Uterus (tissue), 4 donors: ENCODE data around the gene MYH11. TPM values are rescaled to one million over a fixed set of nuclear protein-coding genes. Genes with fewer than 3 reads are reported as not detected.

Experiments
- DNase-seq, 2 donors: peaks; one replicate each; pipeline ENCODE4 v3.0.0-alpha.2; 2019 to 2020
- H3K27ac ChIP-seq, 2 donors: fragments of 200-600 bp; sonication (generic); 1 replicate in 1 of 2; 2 replicates in 1 of 2; pipeline ENCODE4 v1.5.1; 2016 to 2018
- H3K27me3 ChIP-seq, 2 donors: fragments of 200-600 bp; sonication (generic); one replicate each; pipeline ENCODE4 v1.5.1; 2018 to 2019; ENCODE audit warnings: control low read depth in 1 of 2
- H3K36me3 ChIP-seq, 2 donors: fragments of 200-600 bp; sonication (generic); one replicate each; pipeline ENCODE4 v1.5.1; 2019; ENCODE audit warnings: control low read depth in 1 of 2
- H3K4me1 ChIP-seq, 2 donors: fragments of 200-600 bp; sonication (generic); one replicate each; pipeline ENCODE4 v1.5.1; 2018 to 2019; ENCODE audit warnings: control low read depth in 1 of 2
- H3K4me3 ChIP-seq, 2 donors: fragments of 200-600 bp; sonication (generic); 1 replicate in 1 of 2; 2 replicates in 1 of 2; pipeline ENCODE4 v1.5.1; 2018 to 2019; ENCODE audit warnings: mild to moderate bottlenecking in 1 of 2
- H3K9me3 ChIP-seq, 2 donors: fragments of 200-600 bp; sonication (generic); one replicate each; pipeline ENCODE4 v1.5.1; 2019; ENCODE audit warnings: control low read depth in 1 of 2
- POLR2A ChIP-seq, 2 donors: fragments of 450-650 bp; IDR thresholded peaks; one replicate each; pipeline ENCODE4 v1.6.1; 2016; ENCODE audit warnings: antibody characterized with exemption in 2 of 2, mild to moderate bottlenecking in 1 of 2, moderate library complexity in 1 of 2
- intact Hi-C: fragments of 100-400 bp; cut with DNase I; formaldehyde crosslinking; loops from one replicate; pipeline ENCODE4 v1.15.1; 2023; ENCODE audit warnings: low total_unique reads
- total RNA-seq, 4 donors: library from RNA; depleted of rRNA in 3 of 4; stranded (reverse); fragments of >200 nt in 3 of 4; gene quantifications; one replicate each; pipeline versions ENCODE4 v1.1.0 to v1.2.4, GENCODE V29; 2014 to 2023
- TF ChIP-seq, protein P1 (sequence below), 4 experiments: fragments of 200-600 bp in 2 of 4; fragments of 450-650 bp in 2 of 4; sonication (generic) in 2 of 4; IDR thresholded peaks; one replicate each; pipeline ENCODE4 v1.5.1; 2016 to 2019; ENCODE audit warnings: antibody characterized with exemption in 4 of 4, mild to moderate bottlenecking in 2 of 4, moderate library complexity in 1 of 4
- donor health status: DM: yes; HTN: yes; CAD: no.

Gene MYH11
- total RNA-seq, 4 donors from 2014 or later, result 447 to 1,893 (median 822) TPM

- H3K27me3 ChIP-seq, result no peaks in the 10 kb centered on the region
- H3K4me3 ChIP-seq, result no peak overlapping the region
- H3K9me3 ChIP-seq, result no peaks in the 10 kb centered on the region
- intact Hi-C loops, result no loop called here
- H3K36me3 ChIP-seq, result no peaks in the 10 kb centered on the region
- DNase-seq, result no peak
- TF ChIP-seq POLR2A (IDR thresholded peaks at IDR 0.05), result no peak
- TF ChIP-seq, protein P1, sequence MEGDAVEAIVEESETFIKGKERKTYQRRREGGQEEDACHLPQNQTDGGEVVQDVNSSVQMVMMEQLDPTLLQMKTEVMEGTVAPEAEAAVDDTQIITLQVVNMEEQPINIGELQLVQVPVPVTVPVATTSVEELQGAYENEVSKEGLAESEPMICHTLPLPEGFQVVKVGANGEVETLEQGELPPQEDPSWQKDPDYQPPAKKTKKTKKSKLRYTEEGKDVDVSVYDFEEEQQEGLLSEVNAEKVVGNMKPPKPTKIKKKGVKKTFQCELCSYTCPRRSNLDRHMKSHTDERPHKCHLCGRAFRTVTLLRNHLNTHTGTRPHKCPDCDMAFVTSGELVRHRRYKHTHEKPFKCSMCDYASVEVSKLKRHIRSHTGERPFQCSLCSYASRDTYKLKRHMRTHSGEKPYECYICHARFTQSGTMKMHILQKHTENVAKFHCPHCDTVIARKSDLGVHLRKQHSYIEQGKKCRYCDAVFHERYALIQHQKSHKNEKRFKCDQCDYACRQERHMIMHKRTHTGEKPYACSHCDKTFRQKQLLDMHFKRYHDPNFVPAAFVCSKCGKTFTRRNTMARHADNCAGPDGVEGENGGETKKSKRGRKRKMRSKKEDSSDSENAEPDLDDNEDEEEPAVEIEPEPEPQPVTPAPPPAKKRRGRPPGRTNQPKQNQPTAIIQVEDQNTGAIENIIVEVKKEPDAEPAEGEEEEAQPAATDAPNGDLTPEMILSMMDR (IDR thresholded peaks at IDR 0.05), result no peak
- H3K27ac ChIP-seq, result peak overlapping the region; percentile 75 to 85
- H3K4me1 ChIP-seq, result no peaks in the 10 kb centered on the region
These were observed 19.1 kb downstream of the MYH11 start for GRCh38 chr16:15837761-15838160.

DNA sequence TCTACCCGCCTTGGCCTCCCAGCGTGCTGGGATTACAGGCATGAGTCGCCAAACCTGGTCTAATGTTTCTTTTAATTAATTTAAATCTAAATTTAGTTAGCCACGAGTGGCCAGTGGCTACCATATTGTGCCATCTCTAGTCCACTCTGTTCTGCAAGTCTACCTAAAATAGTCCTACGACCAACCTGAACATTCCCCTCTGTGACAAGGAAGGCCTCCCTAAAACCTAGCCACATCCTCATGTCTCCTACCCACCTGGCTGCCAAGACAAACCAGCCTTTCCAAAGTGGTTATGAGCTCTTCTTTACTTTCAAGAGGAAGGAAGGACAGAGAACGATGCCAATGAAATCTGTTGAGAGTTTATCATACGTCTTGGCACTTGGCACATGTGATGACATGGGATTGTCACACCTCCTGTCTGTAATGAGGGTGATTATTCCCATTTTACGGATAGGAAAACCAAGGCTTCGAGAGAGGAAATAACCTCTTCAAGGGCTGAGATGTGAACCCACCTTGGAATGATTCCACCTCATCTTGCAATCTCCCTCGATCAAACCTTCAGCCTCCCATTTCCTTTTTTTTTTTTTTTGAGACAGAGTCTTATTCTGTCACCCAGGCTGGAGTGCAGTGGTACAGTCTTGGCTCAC is 19.7 kb downstream of the MYH11 start:
- Histone ChIP-seq H3K4me3 (no peak overlapping the region), H3K27ac (peak overlapping the region; percentile 75 to 85), H3K27me3 (no peaks in the 10 kb centered on the region), H3K36me3 (no peaks in the 10 kb centered on the region), H3K9me3 (no peaks in the 10 kb centered on the region), H3K4me1 (peaks cover 0 to 2% of the 10 kb centered on the region in 2 donors)
- intact Hi-C loops, result no loop called here
- no peak for TF ChIP-seq POLR2A (IDR thresholded peaks at IDR 0.05)
- TF ChIP-seq, protein P1 (IDR thresholded peaks at IDR 0.05), result no peak
- DNase-seq, result no peak

DNA sequence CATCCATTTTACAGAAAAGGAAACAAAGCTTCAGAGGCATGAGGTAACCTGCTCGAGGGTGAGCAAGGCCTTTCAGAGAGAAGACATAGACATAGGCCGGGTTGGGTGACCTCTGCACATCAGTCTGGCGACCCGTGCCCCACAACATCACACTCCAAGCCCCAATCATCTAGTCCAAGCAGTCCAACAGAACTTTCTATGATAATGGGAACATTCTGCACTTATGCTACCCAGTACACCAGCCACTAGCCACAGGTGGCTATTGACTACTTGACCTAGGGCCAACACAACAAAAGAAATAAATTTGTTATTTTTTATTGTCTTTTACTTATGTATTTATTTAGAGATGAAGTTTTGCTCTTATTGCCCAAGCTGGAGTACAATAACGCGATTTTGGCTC is 20.8 kb downstream of the MYH11 start:
- Histone ChIP-seq H3K4me1 (peaks cover 0 to 5% of the 10 kb centered on the region in 2 donors), H3K4me3 (no peak overlapping the region), H3K27ac (peak overlapping the region; percentile 75 to 85), H3K27me3 (no peaks in the 10 kb centered on the region), H3K36me3 (no peaks in the 10 kb centered on the region), H3K9me3 (no peaks in the 10 kb centered on the region)
- TF ChIP-seq, protein P1 (IDR thresholded peaks at IDR 0.05), result no peak
- DNase-seq, result no peak
- intact Hi-C loops, result no loop called here

DNA sequence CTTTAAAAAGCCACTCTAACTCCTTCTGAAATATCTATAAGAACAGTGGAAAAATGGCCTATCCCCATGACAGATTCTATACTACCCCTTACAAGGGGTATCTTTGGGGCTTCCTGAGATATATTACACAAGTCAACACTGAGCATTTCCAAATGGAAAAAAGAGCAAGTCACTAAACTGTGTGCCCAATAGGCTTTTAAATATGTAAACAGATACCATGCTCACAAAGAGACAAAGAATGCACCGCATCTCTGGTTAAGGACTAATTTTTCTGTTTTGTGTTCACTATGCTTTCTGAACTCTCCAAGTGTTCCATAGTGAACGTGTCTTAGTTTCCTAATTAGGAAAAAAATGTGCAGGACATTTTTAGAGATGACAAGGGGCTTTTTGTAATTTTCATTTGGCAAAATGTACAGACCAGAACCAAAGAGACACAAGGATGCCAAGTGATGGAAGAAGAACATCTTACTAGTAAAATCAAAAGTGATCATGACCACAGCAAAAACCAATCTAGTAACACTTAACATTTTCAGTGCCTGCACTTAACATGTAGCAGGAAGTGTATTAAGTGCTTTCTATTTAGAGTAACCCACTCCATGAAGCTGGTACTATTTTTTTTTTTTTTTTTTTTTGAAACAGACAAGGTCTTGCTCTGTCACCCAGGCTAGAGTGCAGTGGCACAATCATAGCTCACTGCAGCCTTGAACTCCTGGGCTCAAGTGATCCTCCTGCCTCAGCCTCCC is 21.5 kb downstream of the MYH11 start:
- no peak overlapping the region for H3K4me3 ChIP-seq
- no peaks in the 10 kb centered on the region for H3K9me3 ChIP-seq
- no peaks in the 10 kb centered on the region for H3K27me3 ChIP-seq
- H3K36me3 ChIP-seq, result no peaks in the 10 kb centered on the region
- H3K27ac ChIP-seq, result peak overlapping the region; percentile 75 to 85
- TF ChIP-seq POLR2A (IDR thresholded peaks at IDR 0.05), result no peak
- TF ChIP-seq, protein P1 (IDR thresholded peaks at IDR 0.05), result no peak
- peaks cover 0 to 6% of the 10 kb centered on the region in 2 donors for H3K4me1 ChIP-seq
- no peak for DNase-seq
- intact Hi-C loops, result no loop called here

DNA sequence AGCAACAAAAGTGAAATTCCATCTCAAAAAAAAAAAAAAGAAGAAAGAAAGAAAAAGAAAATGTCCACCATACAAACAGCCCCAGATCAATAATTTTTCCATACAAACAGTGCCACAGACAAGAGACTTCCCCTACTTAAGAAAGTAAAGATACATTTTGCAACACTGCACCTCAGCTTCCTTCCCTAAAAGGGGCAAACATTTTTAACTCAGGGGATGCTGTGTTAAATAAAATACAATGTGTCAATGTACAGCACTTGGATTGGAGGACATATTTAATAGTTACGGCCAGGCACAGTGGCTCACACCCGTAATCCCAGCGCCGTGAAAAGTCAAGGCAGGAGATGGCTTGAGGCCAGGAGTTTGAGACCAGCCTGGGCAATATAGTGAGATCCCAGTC is 22.3 kb downstream of the MYH11 start:
- Histone ChIP-seq H3K9me3 (no peaks in the 10 kb centered on the region), H3K4me3 (no peak overlapping the region), H3K36me3 (no peaks in the 10 kb centered on the region), H3K4me1 (peaks cover 0 to 9% of the 10 kb centered on the region in 2 donors), H3K27ac (peak overlapping the region; percentile 75 to 85), H3K27me3 (no peaks in the 10 kb centered on the region)
- intact Hi-C loops, result no loop called here
- no peak for TF ChIP-seq POLR2A (IDR thresholded peaks at IDR 0.05)
- TF ChIP-seq, protein P1 (IDR thresholded peaks at IDR 0.05), result no peak
- DNase-seq, result no peak
